Measurements from ENCODE around the gene RNF4. TPM values are rescaled to one million over a fixed set of nuclear protein-coding genes. Genes with fewer than 3 reads are reported as not detected.
A peak's percentile ranks its signal among the peaks of the same experiment; 100 is the strongest.

RNF4 gene
- polyA plus RNA-seq, 3 donors = 28.8 to 41.3 (median 37.0) TPM

- Mint-ChIP-seq H3K27ac (no peak overlapping the region), H3K4me1 (peaks cover 16% of the 10 kb centered on the region), H3K27me3 (ENCODE audit: low read depth in 3 of 3) (peaks cover 0 to 2% (median 0%) of the 10 kb centered on the region in 3 donors), H3K9me3 (peaks cover 0 to 3% (median 0%) of the 10 kb centered on the region in 7 donors), H3K36me3 (peaks cover 0 to 3% of the 10 kb centered on the region in 2 donors), H3K4me3 (no peak overlapping the region)
- intact Hi-C loops (cut with micrococcal nuclease) = no loop called here
- Histone ChIP-seq H3K4me1 (ENCODE audit: control insufficient read depth in 1 of 2, insufficient read depth in 2 of 2, low read length in 2 of 2) (no peaks in the 10 kb centered on the region), H3K4me2 (replicated peaks; ENCODE audit: extremely low read depth, low read length, poor library complexity, severe bottlenecking) (no peak overlapping the region), H3K9me3 (replicated peaks in 1 of 2; ENCODE audit: control insufficient read depth in 1 of 2, insufficient read depth in 1 of 2, low read length in 2 of 2) (no peaks in the 10 kb centered on the region), H3K79me2 (ENCODE audit: insufficient read depth, low read length) (peaks cover 99% of the 10 kb centered on the region), H4K20me1 (ENCODE audit: insufficient read depth, low read length) (peaks cover 98% of the 10 kb centered on the region), H3K27ac (ENCODE audit: low read depth in 1 of 2, low read length in 2 of 2) (no peak overlapping the region), H2AFZ (ENCODE audit: insufficient read depth, low read depth, low read length, poor library complexity, severe bottlenecking) (no peak overlapping the region), H3K9ac (ENCODE audit: insufficient read depth, low read length, poor library complexity, severe bottlenecking) (no peak overlapping the region), H3K36me3 (replicated peaks in 1 of 2; ENCODE audit: control insufficient read depth in 1 of 2, insufficient read depth in 2 of 2, low read length in 2 of 2) (no peaks in the 10 kb centered on the region), H3K27me3 (ENCODE audit: control insufficient read depth in 2 of 2, insufficient read depth in 2 of 2, low read length in 2 of 2) (no peaks in the 10 kb centered on the region), H3K4me3 (replicated peaks in 1 of 3; ENCODE audit: low read depth in 2 of 3, low read length in 3 of 3) (no peak overlapping the region)
- TF ChIP-seq, protein P1, sequence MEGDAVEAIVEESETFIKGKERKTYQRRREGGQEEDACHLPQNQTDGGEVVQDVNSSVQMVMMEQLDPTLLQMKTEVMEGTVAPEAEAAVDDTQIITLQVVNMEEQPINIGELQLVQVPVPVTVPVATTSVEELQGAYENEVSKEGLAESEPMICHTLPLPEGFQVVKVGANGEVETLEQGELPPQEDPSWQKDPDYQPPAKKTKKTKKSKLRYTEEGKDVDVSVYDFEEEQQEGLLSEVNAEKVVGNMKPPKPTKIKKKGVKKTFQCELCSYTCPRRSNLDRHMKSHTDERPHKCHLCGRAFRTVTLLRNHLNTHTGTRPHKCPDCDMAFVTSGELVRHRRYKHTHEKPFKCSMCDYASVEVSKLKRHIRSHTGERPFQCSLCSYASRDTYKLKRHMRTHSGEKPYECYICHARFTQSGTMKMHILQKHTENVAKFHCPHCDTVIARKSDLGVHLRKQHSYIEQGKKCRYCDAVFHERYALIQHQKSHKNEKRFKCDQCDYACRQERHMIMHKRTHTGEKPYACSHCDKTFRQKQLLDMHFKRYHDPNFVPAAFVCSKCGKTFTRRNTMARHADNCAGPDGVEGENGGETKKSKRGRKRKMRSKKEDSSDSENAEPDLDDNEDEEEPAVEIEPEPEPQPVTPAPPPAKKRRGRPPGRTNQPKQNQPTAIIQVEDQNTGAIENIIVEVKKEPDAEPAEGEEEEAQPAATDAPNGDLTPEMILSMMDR (IDR thresholded peaks at IDR 0.05) = no peak
- DNase-seq = no peak
Measured at GRCh38 chr4:2551118-2551517, 82.2 kb downstream of the RNF4 start.

DNA sequence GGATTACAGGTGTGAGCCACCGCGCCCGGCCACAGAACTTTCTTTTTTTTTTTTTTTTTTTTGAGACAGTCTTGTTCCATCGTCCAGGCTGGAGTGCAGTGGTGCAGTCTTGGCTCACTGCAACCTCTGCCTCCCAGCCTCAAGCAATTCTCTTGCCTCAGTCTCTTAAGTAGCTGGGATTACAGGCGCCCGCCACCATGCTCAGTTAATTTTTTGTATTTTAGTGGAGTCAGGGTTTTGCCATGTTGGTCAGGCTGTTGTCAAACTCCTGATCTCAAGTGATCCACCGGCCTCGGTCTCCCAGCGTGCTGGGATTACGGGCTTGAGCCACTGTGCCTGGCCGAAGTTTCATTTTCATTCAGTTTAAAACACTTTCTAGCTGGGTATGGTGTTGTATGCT is 83.9 kb downstream of the RNF4 start:
- DNase-seq = no peak
- no peaks in the 10 kb centered on the region for H3K4me1 ChIP-seq (ENCODE audit: control insufficient read depth in 1 of 2, insufficient read depth in 2 of 2, low read length in 2 of 2)
- H3K9me3 Mint-ChIP-seq = peaks cover 0 to 3% (median 0%) of the 10 kb centered on the region in 7 donors
- WGBS (ENCODE audit: insufficient coverage) = 95% methylated on average over 9 of the region's 11 CpGs
- no peak overlapping the region for H3K4me3 ChIP-seq (replicated peaks in 1 of 3; ENCODE audit: low read depth in 2 of 3, low read length in 3 of 3)
- no peak overlapping the region for H3K4me2 ChIP-seq (replicated peaks; ENCODE audit: extremely low read depth, low read length, poor library complexity, severe bottlenecking)
- H2AFZ ChIP-seq (ENCODE audit: insufficient read depth, low read depth, low read length, poor library complexity, severe bottlenecking) = no peak overlapping the region
- peak overlapping the region in 3 of 7 donors; percentile 33 to 63 (median 60) for H3K27ac Mint-ChIP-seq
- H3K27ac ChIP-seq (ENCODE audit: low read depth in 1 of 2, low read length in 2 of 2) = no peak overlapping the region
- TF ChIP-seq, protein P1 (IDR thresholded peaks at IDR 0.05) = no peak
- H3K27me3 ChIP-seq (ENCODE audit: control insufficient read depth in 2 of 2, insufficient read depth in 2 of 2, low read length in 2 of 2) = no peaks in the 10 kb centered on the region
- intact Hi-C loops (cut with micrococcal nuclease) = no loop called here
- H3K4me1 Mint-ChIP-seq = peaks cover 20% of the 10 kb centered on the region
- H3K79me2 ChIP-seq (ENCODE audit: insufficient read depth, low read length) = peaks cover 99% of the 10 kb centered on the region
- no peak overlapping the region for H3K4me3 Mint-ChIP-seq
- no peaks in the 10 kb centered on the region for H3K36me3 ChIP-seq (replicated peaks in 1 of 2; ENCODE audit: control insufficient read depth in 1 of 2, insufficient read depth in 2 of 2, low read length in 2 of 2)
- no peaks in the 10 kb centered on the region for H3K9me3 ChIP-seq (replicated peaks in 1 of 2; ENCODE audit: control insufficient read depth in 1 of 2, insufficient read depth in 1 of 2, low read length in 2 of 2)
- H4K20me1 ChIP-seq (ENCODE audit: insufficient read depth, low read length) = peaks cover 98% of the 10 kb centered on the region
- H3K9ac ChIP-seq (ENCODE audit: insufficient read depth, low read length, poor library complexity, severe bottlenecking) = no peak overlapping the region
- peaks cover 0 to 3% of the 10 kb centered on the region in 2 donors for H3K36me3 Mint-ChIP-seq
- H3K27me3 Mint-ChIP-seq (ENCODE audit: low read depth in 3 of 3) = peaks cover 0 to 2% (median 0%) of the 10 kb centered on the region in 3 donors

Data from CD14-positive monocyte (primary cell).